ENCODE data around the gene TTLL3. TPM values are rescaled to one million over a fixed set of nuclear protein-coding genes. Genes with fewer than 3 reads are reported as not detected.

The TTLL3 gene
- total RNA-seq, 1 donor from 2014 or later = 29.8 TPM

DNA sequence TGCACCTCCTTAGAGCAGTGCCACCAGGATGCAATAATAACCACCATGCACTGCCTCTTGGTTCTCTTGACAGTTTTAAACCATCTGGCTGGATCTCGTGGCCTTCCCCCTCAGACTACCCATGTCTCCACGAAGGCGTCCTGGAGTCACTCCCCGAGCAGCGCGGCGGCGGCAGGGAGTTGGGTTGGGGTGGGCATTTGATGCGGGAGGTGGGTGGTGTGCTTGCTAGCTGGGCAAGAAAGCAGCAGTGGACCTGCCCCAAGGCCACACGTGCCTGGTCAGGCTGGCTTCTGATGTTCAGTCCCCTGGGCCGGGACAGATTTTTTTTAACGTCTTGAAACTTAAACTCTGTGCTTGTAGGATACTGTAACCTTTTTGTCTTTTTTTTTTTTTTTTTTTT lies 3.9 kb upstream of the TTLL3 start:
- Histone ChIP-seq H3K4me3 (ENCODE audit: insufficient read depth, low read depth, low read length) (no peak overlapping the region), H4K20me1 (ENCODE audit: insufficient read depth, low read length) (peaks cover 55% of the 10 kb centered on the region), H3K4me2 (ENCODE audit: low read length) (no peak overlapping the region), H3K27me3 (ENCODE audit: insufficient read depth, low read length) (no peaks in the 10 kb centered on the region), H3K9me3 (ENCODE audit: insufficient read depth, low read depth, low read length) (no peaks in the 10 kb centered on the region), H2AFZ (ENCODE audit: low read depth, low read length) (no peak overlapping the region), H3K9ac (ENCODE audit: low read length) (no peak overlapping the region), H3K79me2 (ENCODE audit: insufficient read depth, low read length) (peaks cover 21% of the 10 kb centered on the region), H3K27ac (ENCODE audit: low read depth, low read length) (no peak overlapping the region), H3K36me3 (ENCODE audit: insufficient read depth, low read length) (peaks cover 47% of the 10 kb centered on the region), H3K4me1 (ENCODE audit: insufficient read depth, low read length) (peaks cover 15% of the 10 kb centered on the region)
- Mint-ChIP-seq H3K27me3 (ENCODE audit: low read depth, unreplicated experiment) (no peaks in the 10 kb centered on the region), H3K36me3 (ENCODE audit: low read depth, unreplicated experiment) (peaks cover 29% of the 10 kb centered on the region), H3K27ac (ENCODE audit: unreplicated experiment) (no peak overlapping the region), H3K9me3 (ENCODE audit: unreplicated experiment) (no peaks in the 10 kb centered on the region), H3K4me3 (ENCODE audit: unreplicated experiment) (no peak overlapping the region), H3K4me1 (ENCODE audit: low read depth, unreplicated experiment) (peaks cover 31% of the 10 kb centered on the region)
- DNase-seq (ENCODE audit: low read depth) (no peak), FAIRE-seq (no peak)
- TF ChIP-seq EZH2 (IDR thresholded peaks at IDR 0.05; ENCODE audit: insufficient read depth, low read length) = no peak
- no peak for TF ChIP-seq CTCF (IDR thresholded peaks at IDR 0.05; ENCODE audit: insufficient read depth, low read depth, low read length)

DNA sequence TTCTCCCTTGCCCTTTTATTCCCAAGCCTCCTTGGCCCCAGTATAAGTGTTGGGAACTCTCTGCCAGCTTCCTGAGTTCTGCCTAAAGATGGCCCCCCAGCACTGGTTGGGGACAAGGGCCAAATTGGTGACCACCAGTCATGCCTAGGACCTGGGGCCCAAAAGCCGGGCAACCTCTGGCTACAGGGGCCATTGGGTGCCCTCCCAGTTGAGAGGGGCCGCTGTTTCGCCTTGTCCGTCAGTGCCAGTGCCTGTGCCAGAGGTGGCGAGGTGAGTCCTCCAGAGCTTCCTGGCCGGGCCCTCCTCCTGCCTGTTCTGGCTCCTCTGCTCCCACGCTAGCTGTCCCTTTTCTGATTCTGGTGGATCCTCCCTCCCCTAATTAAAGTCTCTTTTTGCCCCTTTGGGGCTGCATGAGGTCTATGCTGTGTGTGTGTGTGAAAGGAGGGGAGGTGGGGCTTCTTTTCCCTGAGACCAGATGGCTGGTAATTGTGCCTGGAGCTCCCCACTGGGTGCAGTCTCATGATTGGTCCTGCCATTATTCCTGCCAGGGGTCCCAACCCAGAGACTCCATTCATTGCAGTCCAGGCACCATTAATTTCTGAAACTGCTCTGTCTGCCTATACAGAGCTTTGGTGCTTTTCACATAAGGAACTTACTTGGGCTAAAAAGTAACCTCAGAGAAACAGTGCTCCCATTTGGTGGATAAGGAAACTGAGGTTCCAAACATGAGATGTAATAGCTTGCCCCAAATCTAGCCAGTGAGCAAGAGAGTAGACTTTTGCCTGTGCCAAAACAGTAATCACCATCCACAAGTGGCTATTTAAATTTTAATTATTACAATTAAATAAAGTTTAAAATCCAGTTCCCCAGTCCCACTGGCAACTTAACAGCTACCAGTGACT lies 3.1 kb upstream of the TTLL3 start:
- no peak overlapping the region for H3K4me3 Mint-ChIP-seq (ENCODE audit: unreplicated experiment)
- peaks cover 49% of the 10 kb centered on the region for H4K20me1 ChIP-seq (ENCODE audit: insufficient read depth, low read length)
- H3K9ac ChIP-seq (ENCODE audit: low read length) = no peak overlapping the region
- H3K4me1 ChIP-seq (ENCODE audit: insufficient read depth, low read length) = peaks cover 15% of the 10 kb centered on the region
- no peaks in the 10 kb centered on the region for H3K27me3 ChIP-seq (ENCODE audit: insufficient read depth, low read length)
- H2AFZ ChIP-seq (ENCODE audit: low read depth, low read length) = no peak overlapping the region
- no peak overlapping the region for H3K27ac ChIP-seq (ENCODE audit: low read depth, low read length)
- DNase-seq (ENCODE audit: low read depth) = no peak
- H3K9me3 Mint-ChIP-seq (ENCODE audit: unreplicated experiment) = no peaks in the 10 kb centered on the region
- peaks cover 15% of the 10 kb centered on the region for H3K79me2 ChIP-seq (ENCODE audit: insufficient read depth, low read length)
- H3K36me3 Mint-ChIP-seq (ENCODE audit: low read depth, unreplicated experiment) = peaks cover 24% of the 10 kb centered on the region
- no peak for FAIRE-seq
- TF ChIP-seq EZH2 (IDR thresholded peaks at IDR 0.05; ENCODE audit: insufficient read depth, low read length) = no peak
- H3K4me1 Mint-ChIP-seq (ENCODE audit: low read depth, unreplicated experiment) = peaks cover 31% of the 10 kb centered on the region
- no peak overlapping the region for H3K4me2 ChIP-seq (ENCODE audit: low read length)
- no peaks in the 10 kb centered on the region for H3K9me3 ChIP-seq (ENCODE audit: insufficient read depth, low read depth, low read length)
- no peak overlapping the region for H3K27ac Mint-ChIP-seq (ENCODE audit: unreplicated experiment)
- peaks cover 40% of the 10 kb centered on the region for H3K36me3 ChIP-seq (ENCODE audit: insufficient read depth, low read length)
- H3K4me3 ChIP-seq (ENCODE audit: insufficient read depth, low read depth, low read length) = no peak overlapping the region
- H3K27me3 Mint-ChIP-seq (ENCODE audit: low read depth, unreplicated experiment) = no peaks in the 10 kb centered on the region

DNA sequence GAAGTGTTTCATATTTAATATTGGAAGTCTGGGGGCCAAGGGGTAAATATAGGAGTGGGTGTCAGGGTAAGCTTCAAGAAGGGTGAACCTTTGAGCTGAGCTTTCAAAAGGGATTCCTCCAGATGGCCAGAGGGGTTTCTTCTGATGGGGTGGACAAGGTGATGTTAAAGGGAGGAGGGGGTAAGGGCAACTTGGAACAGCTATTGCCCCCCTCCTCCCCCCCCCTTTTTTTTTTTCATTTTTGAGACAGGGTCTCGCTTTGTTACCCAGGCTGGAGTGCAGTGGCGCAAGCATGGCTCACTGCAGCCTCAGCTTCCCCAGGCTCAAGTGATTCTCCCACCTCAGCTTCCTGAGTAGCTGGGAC lies 2.1 kb upstream of the TTLL3 start:
- Mint-ChIP-seq H3K27ac (ENCODE audit: unreplicated experiment) (no peak overlapping the region), H3K4me3 (ENCODE audit: unreplicated experiment) (no peak overlapping the region), H3K27me3 (ENCODE audit: low read depth, unreplicated experiment) (no peaks in the 10 kb centered on the region), H3K4me1 (ENCODE audit: low read depth, unreplicated experiment) (peaks cover 31% of the 10 kb centered on the region), H3K9me3 (ENCODE audit: unreplicated experiment) (no peaks in the 10 kb centered on the region), H3K36me3 (ENCODE audit: low read depth, unreplicated experiment) (peaks cover 22% of the 10 kb centered on the region)
- peaks cover 49% of the 10 kb centered on the region for H4K20me1 ChIP-seq (ENCODE audit: insufficient read depth, low read length)
- peaks cover 15% of the 10 kb centered on the region for H3K4me1 ChIP-seq (ENCODE audit: insufficient read depth, low read length)
- H2AFZ ChIP-seq (ENCODE audit: low read depth, low read length) = no peak overlapping the region
- no peak overlapping the region for H3K4me3 ChIP-seq (ENCODE audit: insufficient read depth, low read depth, low read length)
- peaks cover 15% of the 10 kb centered on the region for H3K79me2 ChIP-seq (ENCODE audit: insufficient read depth, low read length)
- peaks cover 40% of the 10 kb centered on the region for H3K36me3 ChIP-seq (ENCODE audit: insufficient read depth, low read length)
- no peak overlapping the region for H3K4me2 ChIP-seq (ENCODE audit: low read length)
- no peaks in the 10 kb centered on the region for H3K9me3 ChIP-seq (ENCODE audit: insufficient read depth, low read depth, low read length)
- no peaks in the 10 kb centered on the region for H3K27me3 ChIP-seq (ENCODE audit: insufficient read depth, low read length)
- TF ChIP-seq EZH2 (IDR thresholded peaks at IDR 0.05; ENCODE audit: insufficient read depth, low read length) (no peak), CTCF (IDR thresholded peaks at IDR 0.05; ENCODE audit: insufficient read depth, low read depth, low read length) (no peak)
- FAIRE-seq (no peak), DNase-seq (ENCODE audit: low read depth) (no peak)
- H3K9ac ChIP-seq (ENCODE audit: low read length) = no peak overlapping the region
- H3K27ac ChIP-seq (ENCODE audit: low read depth, low read length) = no peak overlapping the region

All from astrocyte (in vitro differentiated cells and primary cell).